K562 (cell line): Measurements from ENCODE around the gene SPTLC3.

Experiments
- L3MBTL2 ChIP-seq: fragments of 450-650 bp; IDR thresholded peaks from 2 replicates; pipeline ENCODE4 v1.6.1; 2016; ENCODE audit warnings: mild to moderate bottlenecking, moderate library complexity
- MEF2A ChIP-seq: IDR thresholded peaks from 2 replicates; pipeline ENCODE4 v1.6.1; 2011; ENCODE audit warnings: low read depth, mild to moderate bottlenecking, low read length, moderate library complexity; ENCODE audit not compliant: control insufficient read depth
- NR3C1 ChIP-seq: sonication (generic); formaldehyde crosslinking; IDR thresholded peaks from 2 replicates; pipeline ENCODE4 v1.8.1; 2022; ENCODE audit warnings: missing genetic modification reagents
- NRF1 ChIP-seq, 2 experiments: fragments of 450-650 bp; IDR thresholded peaks in 1 of 2; conservative IDR thresholded peaks in 1 of 2; 2 replicates each; pipeline ENCODE4 v1.6.1; 2014; ENCODE audit warnings: mild to moderate bottlenecking in 2 of 2
- SUPT5H ChIP-seq: fragments of 450-650 bp; IDR thresholded peaks from 2 replicates; pipeline ENCODE4 v1.6.1; 2016

- TF ChIP-seq NRF1 (conservative IDR thresholded peaks at IDR 0.05 in 1 of 2, IDR thresholded peaks at IDR 0.05 in 1 of 2), result no peak
- no peak for TF ChIP-seq NR3C1 (CRISPR knock-in tag)
- no peak for TF ChIP-seq MEF2A
- TF ChIP-seq L3MBTL2, result no peak
- no peak for TF ChIP-seq SUPT5H
These were observed 139.6 kb downstream of the SPTLC3 start for GRCh38 chr20:13148402-13148801.
